ENCODE results near the gene LIMK2.

DNA sequence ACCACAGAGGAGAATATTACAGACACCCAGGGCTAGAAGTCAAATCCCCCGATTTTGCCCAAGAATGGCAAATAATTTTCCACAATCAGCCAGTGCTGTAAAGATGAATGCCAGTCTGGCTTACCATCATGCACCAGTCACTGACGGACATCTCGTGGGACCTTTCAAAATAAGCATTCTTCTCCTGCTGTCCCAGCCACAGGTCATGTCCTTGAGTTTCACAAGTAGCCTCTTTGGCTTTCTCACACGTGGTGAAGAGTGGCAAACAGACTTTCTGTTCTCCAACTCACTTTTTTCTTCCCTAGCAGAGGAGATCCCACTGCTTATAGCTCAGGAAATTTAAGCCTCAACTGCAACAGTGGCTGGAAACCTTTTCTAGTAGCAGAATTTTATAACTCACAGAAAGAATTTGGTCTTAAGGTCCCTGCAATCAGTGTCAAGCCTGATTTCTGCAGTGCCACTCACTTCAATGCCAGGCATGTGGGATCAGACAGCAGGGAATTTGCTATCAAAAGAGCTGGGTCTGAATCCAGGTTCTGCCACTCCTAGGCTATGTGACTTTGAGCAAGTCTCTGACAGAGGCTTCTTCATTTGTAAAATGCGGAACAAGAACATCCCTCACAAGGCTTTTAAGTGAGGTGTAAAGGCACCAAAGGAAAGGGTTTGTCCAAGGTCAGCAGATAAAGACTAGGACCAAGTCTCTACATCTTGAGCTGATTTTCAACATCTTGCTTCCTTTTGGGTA is 76.6 kb downstream of the LIMK2 start:
- TF ChIP-seq CTCF (IDR thresholded peaks at IDR 0.05), result no peak
- TF ChIP-seq ELF4 (CRISPR knock-in tag; IDR thresholded peaks at IDR 0.05; ENCODE audit: low read depth), result no peak
